Esophagus mucosa (tissue), 1 donor: ENCODE results near the gene EFCAB14. TPM values are rescaled to one million over a fixed set of nuclear protein-coding genes. Genes with fewer than 3 reads are reported as not detected.
"Not testable (repeated sequence)": the region's sequence is repeated elsewhere in the genome, so short reads cannot be mapped to it uniquely, and the experiment has no call there.

Source experiments
- ATAC-seq: fragments of 200-7000 bp; cut with Tn5 transposase; one replicate; pipeline ENCODE4 v1.9.1; 2020
- total RNA-seq: library from RNA; stranded (reverse); gene quantifications from one replicate; pipeline ENCODE4 v1.2.4, GENCODE V29; 2023
- donor health status: DM: yes; HTN: yes; CAD: no.

Gene EFCAB14
- total RNA-seq, 1 donor from 2014 or later = 63.6 TPM

GRCh38 chr1:46682064-46682463 lies 36.9 kb downstream of the EFCAB14 start:
- no peak for ATAC-seq

- ATAC-seq = no peak
Observed at GRCh38 chr1:46681333-46682034, 37.4 kb downstream of the EFCAB14 start.

GRCh38 chr1:46679789-46680573 lies 38.9 kb downstream of the EFCAB14 start:
- no peak for ATAC-seq

GRCh38 chr1:46677339-46677738 lies 41.6 kb downstream of the EFCAB14 start:
- no peak for ATAC-seq

GRCh38 chr1:46676531-46676930 lies 42.4 kb downstream of the EFCAB14 start:
- ATAC-seq = no peak

- no peak for ATAC-seq
Observed at GRCh38 chr1:46675549-46676314, 43.2 kb downstream of the EFCAB14 start.

- ATAC-seq = peak; percentile 17
Observed at GRCh38 chr1:46673749-46674182, 45.1 kb downstream of the EFCAB14 start.

GRCh38 chr1:46672696-46673095 lies 46.2 kb downstream of the EFCAB14 start:
- ATAC-seq = no peak

- ATAC-seq = no peak
Observed at GRCh38 chr1:46671554-46671953, 47.4 kb downstream of the EFCAB14 start, which contains the start of gene TEX38. TSS of gene TEX38 (plus strand) at chr1:46671854. CDS start at chr1:46671935, 81 bp downstream.

- ATAC-seq = no peak
Observed at GRCh38 chr1:46670134-46670533, 48.8 kb downstream of the EFCAB14 start.

- ATAC-seq = peak; percentile 84
Observed at GRCh38 chr1:46667782-46668760, 50.8 kb downstream of the EFCAB14 start, which contains the start of gene ATPAF1. TSS of gene ATPAF1 (minus strand) at chr1:46668364. CDS start at chr1:46668322, 42 bp downstream.

GRCh38 chr1:46665983-46666382 lies 52.9 kb downstream of the EFCAB14 start:
- ATAC-seq = no peak

GRCh38 chr1:46662919-46663318 lies 56.0 kb downstream of the EFCAB14 start:
- ATAC-seq = not testable (repeated sequence)

GRCh38 chr1:46660116-46660515 lies 58.8 kb downstream of the EFCAB14 start:
- ATAC-seq = not testable (repeated sequence)

GRCh38 chr1:46659307-46659870 lies 59.5 kb downstream of the EFCAB14 start:
- ATAC-seq = no peak

- ATAC-seq = no peak
Observed at GRCh38 chr1:46657775-46658174, 61.1 kb downstream of the EFCAB14 start.

- ATAC-seq = no peak
Observed at GRCh38 chr1:46656643-46657042, 62.3 kb downstream of the EFCAB14 start.

- ATAC-seq = no peak
Observed at GRCh38 chr1:46655848-46656247, 63.1 kb downstream of the EFCAB14 start.

- ATAC-seq = not testable (repeated sequence)
Observed at GRCh38 chr1:46654698-46655097, 64.2 kb downstream of the EFCAB14 start.

GRCh38 chr1:46654012-46654411 lies 64.9 kb downstream of the EFCAB14 start:
- ATAC-seq = no peak

- no peak for ATAC-seq
Observed at GRCh38 chr1:46653405-46653958, 65.4 kb downstream of the EFCAB14 start.
